ENCODE measurements around the gene CEACAM7. TPM values are rescaled to one million over a fixed set of nuclear protein-coding genes. Genes with fewer than 3 reads are reported as not detected.

CEACAM7 gene
- total RNA-seq, 1 experiment from 2014 or later, result not detected

- H3K9me2 ChIP-seq (ENCODE audit: insufficient read depth), result no peaks in the 10 kb centered on the region
- H3K9me3 ChIP-seq (ENCODE audit: control insufficient read depth in 1 of 2, insufficient read depth in 1 of 2, low read depth in 1 of 2, low read length in 2 of 2), result no peaks in the 10 kb centered on the region
- ATAC-seq, result peak; percentile 90
- peaks cover 39% of the 10 kb centered on the region for H3K27me3 ChIP-seq (ENCODE audit: insufficient read depth, low read length)
- no peak overlapping the region for H3K27ac ChIP-seq (ENCODE audit: low read depth, low read length)
- no TSS peak for BruUV-seq (replicated peaks)
- POLR2A ChIA-PET, result no interaction called here
- peaks cover 0 to 5% of the 10 kb centered on the region in 2 experiments; a peak in 1 of 4 replicates for H3K4me1 ChIP-seq (ENCODE audit: control insufficient read depth in 1 of 2, insufficient read depth in 2 of 2, low read length in 2 of 2)
- CTCF ChIA-PET, result interaction anchor here (0.5 to 5.6 kb wide), 10 partner anchors 8 to 126 kb away, joined by 3 to 37 read pairs (median 6); partner anchors contain the start of gene CEACAM6
- H3K9ac ChIP-seq (ENCODE audit: low read length), result no peak overlapping the region
- H3K4me2 ChIP-seq (ENCODE audit: low read length), result peak overlapping the region; percentile 55
- no peaks in the 10 kb centered on the region for H3K79me2 ChIP-seq (ENCODE audit: insufficient read depth, low read length)
- intact Hi-C loops (cut with micrococcal nuclease), result loop anchor here (5.0 kb wide), 1 partner anchor 49 kb away; no protein-coding TSS in a partner anchor
- H4K20me1 ChIP-seq (ENCODE audit: insufficient read depth), result no peaks in the 10 kb centered on the region
- H2AFZ ChIP-seq (ENCODE audit: low read depth, low read length, poor library complexity, severe bottlenecking), result peak overlapping the region; percentile 68
- RAD21 ChIA-PET (ENCODE audit: low non-redundant PET in 1 of 2, low total read pairs in 2 of 2, uncharacterized antibody in 2 of 2, unreplicated experiment in 2 of 2), result interaction anchor here in 1 of 2 experiments (0.7 kb wide), 1 partner anchor 49 kb away, joined by 3 read pairs; no protein-coding TSS in a partner anchor
- TF ChIP-seq SRF (IDR thresholded peaks at IDR 0.05; ENCODE audit: low read depth), result no peak
- 0 out of 2 replicates have a peak, but pooled peaks have one; percentile 16 for TF ChIP-seq CBX3 (IDR thresholded peaks at IDR 0.05; ENCODE audit: low read depth)
- TF ChIP-seq CTCF (IDR thresholded peaks at IDR 0.05 in 2 of 3, conservative IDR thresholded peaks at IDR 0.05 in 1 of 3; ENCODE audit: borderline replicate concordance in 1 of 3, insufficient read depth in 1 of 3, low read depth in 2 of 3, low read length in 2 of 3), result peak; percentile 54 to 83 (median 83)
- peak; percentile 44 for TF ChIP-seq RAD21 (IDR thresholded peaks at IDR 0.05; ENCODE audit: low read depth)
- TF ChIP-seq SIN3A (IDR thresholded peaks at IDR 0.05; ENCODE audit: low read depth), result no peak
- no peak for TF ChIP-seq ELF1 (IDR thresholded peaks at IDR 0.05; ENCODE audit: borderline replicate concordance, low read depth)
- no peak for DNase-seq (ENCODE audit: low read depth, low spot score)
- no peaks in the 10 kb centered on the region for H3K36me3 ChIP-seq (ENCODE audit: control insufficient read depth in 1 of 2, insufficient read depth in 2 of 2, low read length in 2 of 2)
- no peak overlapping the region for H3K4me3 ChIP-seq (replicated peaks in 1 of 2; ENCODE audit: low read depth in 1 of 2, low read length in 2 of 2)
Observed at GRCh38 chr19:41691268-41691970, 3.3 kb upstream of the CEACAM7 start.

- Histone ChIP-seq H4K20me1 (ENCODE audit: insufficient read depth) (no peaks in the 10 kb centered on the region), H3K79me2 (ENCODE audit: insufficient read depth, low read length) (no peaks in the 10 kb centered on the region), H3K9ac (ENCODE audit: low read length) (no peak overlapping the region), H3K9me3 (ENCODE audit: control insufficient read depth in 1 of 2, insufficient read depth in 1 of 2, low read depth in 1 of 2, low read length in 2 of 2) (no peaks in the 10 kb centered on the region), H3K27ac (ENCODE audit: low read depth, low read length) (no peak overlapping the region), H3K4me2 (ENCODE audit: low read length) (no peak overlapping the region), H3K4me3 (replicated peaks in 1 of 2; ENCODE audit: low read depth in 1 of 2, low read length in 2 of 2) (no peak overlapping the region), H3K27me3 (ENCODE audit: insufficient read depth, low read length) (peaks cover 45% of the 10 kb centered on the region), H3K4me1 (ENCODE audit: control insufficient read depth in 1 of 2, insufficient read depth in 2 of 2, low read length in 2 of 2) (peaks cover 0 to 5% of the 10 kb centered on the region in 2 experiments; a peak in 1 of 4 replicates), H3K36me3 (ENCODE audit: control insufficient read depth in 1 of 2, insufficient read depth in 2 of 2, low read length in 2 of 2) (no peaks in the 10 kb centered on the region), H3K9me2 (ENCODE audit: insufficient read depth) (no peaks in the 10 kb centered on the region), H2AFZ (ENCODE audit: low read depth, low read length, poor library complexity, severe bottlenecking) (no peak overlapping the region)
- intact Hi-C loops (cut with micrococcal nuclease), result loop anchor here (5.0 kb wide), 1 partner anchor 48 kb away; no protein-coding TSS in a partner anchor
- RAD21 ChIA-PET (ENCODE audit: low non-redundant PET in 1 of 2, low total read pairs in 2 of 2, uncharacterized antibody in 2 of 2, unreplicated experiment in 2 of 2), result no interaction called here
- no peak for DNase-seq (ENCODE audit: low read depth, low spot score)
- no TSS peak for BruUV-seq (replicated peaks)
- POLR2A ChIA-PET, result no interaction called here
- CTCF ChIA-PET, result interaction anchor here (0.5 to 5.6 kb wide), 10 partner anchors 8 to 126 kb away, joined by 3 to 37 read pairs (median 6); partner anchors contain the start of gene CEACAM6
- TF ChIP-seq EZH2 (IDR thresholded peaks at IDR 0.05), result no peak
- no peak for ATAC-seq
Observed at GRCh38 chr19:41690801-41691065, 2.7 kb upstream of the CEACAM7 start.
